Measurements from ENCODE around the gene SRPRB.
A peak's percentile ranks its signal among the peaks of the same experiment; 100 is the strongest.

Gene SRPRB

GRCh38 chr3:133805702-133806475, at the start of gene SRPRB:
TSS of gene SRPRB (plus strand) at chr3:133805815. CDS start at chr3:133805849, 34 bp downstream.
- Histone ChIP-seq H3K4me1 (peaks cover 5% of the 10 kb centered on the region), H3K27ac (peak within 1 kb of the TSS; percentile 66), H3K4me3 (ENCODE audit: low read depth, low read length) (peak within 1 kb of the TSS; percentile 79), H3K36me3 (ENCODE audit: control insufficient read depth, insufficient read depth, low read length) (no peaks in the 10 kb centered on the region), H2AFZ (peak within 1 kb of the TSS; percentile 96), H3K9ac (no peak within 1 kb of the TSS), H3K27me3 (ENCODE audit: control insufficient read depth, insufficient read depth, low read length) (no peaks in the 10 kb centered on the region), H3K9me3 (ENCODE audit: control insufficient read depth, low read length) (no peaks in the 10 kb centered on the region), H3K79me2 (no peaks in the 10 kb centered on the region), H3K4me2 (ENCODE audit: low read length) (peak within 1 kb of the TSS; percentile 60)
- TF ChIP-seq CTCF (IDR thresholded peaks at IDR 0.05), result no peak

- H3K9me3 ChIP-seq (ENCODE audit: control insufficient read depth, low read length), result no peaks in the 10 kb centered on the region
- H3K79me2 ChIP-seq, result no peaks in the 10 kb centered on the region
- H3K27me3 ChIP-seq (ENCODE audit: control insufficient read depth, insufficient read depth, low read length), result no peaks in the 10 kb centered on the region
- H2AFZ ChIP-seq, result no peak overlapping the region
- no peak overlapping the region for H3K4me3 ChIP-seq (ENCODE audit: low read depth, low read length)
- no peak for TF ChIP-seq CTCF (IDR thresholded peaks at IDR 0.05)
- H3K27ac ChIP-seq, result no peak overlapping the region
- no peaks in the 10 kb centered on the region for H3K4me1 ChIP-seq
- no peak overlapping the region for H3K9ac ChIP-seq
- H3K36me3 ChIP-seq (ENCODE audit: control insufficient read depth, insufficient read depth, low read length), result no peaks in the 10 kb centered on the region
- H3K4me2 ChIP-seq (ENCODE audit: low read length), result no peak overlapping the region
Observed at GRCh38 chr3:133756716-133757694, 48.6 kb upstream of the SRPRB start.

- TF ChIP-seq CTCF (IDR thresholded peaks at IDR 0.05), result no peak
Observed at GRCh38 chr3:133757701-133758567, 47.7 kb upstream of the SRPRB start.

GRCh38 chr3:133758568-133758928, 47.1 kb upstream of the SRPRB start:
- no peak overlapping the region for H2AFZ ChIP-seq

More at GRCh38 chr3:133757701-133758567, 47.7 kb upstream of the SRPRB start:
- Histone ChIP-seq H3K4me1 (no peaks in the 10 kb centered on the region), H3K9me3 (ENCODE audit: control insufficient read depth, low read length) (no peaks in the 10 kb centered on the region), H3K27me3 (ENCODE audit: control insufficient read depth, insufficient read depth, low read length) (no peaks in the 10 kb centered on the region), H3K9ac (no peak overlapping the region), H3K36me3 (ENCODE audit: control insufficient read depth, insufficient read depth, low read length) (no peaks in the 10 kb centered on the region), H3K4me3 (ENCODE audit: low read depth, low read length) (no peak overlapping the region), H2AFZ (no peak overlapping the region), H3K4me2 (ENCODE audit: low read length) (no peak overlapping the region), H3K27ac (no peak overlapping the region), H3K79me2 (no peaks in the 10 kb centered on the region)

More at GRCh38 chr3:133758568-133758928, 47.1 kb upstream of the SRPRB start:
- no peak overlapping the region for H3K4me2 ChIP-seq (ENCODE audit: low read length)
- no peak overlapping the region for H3K4me3 ChIP-seq (ENCODE audit: low read depth, low read length)
- H3K9ac ChIP-seq, result no peak overlapping the region
- H3K36me3 ChIP-seq (ENCODE audit: control insufficient read depth, insufficient read depth, low read length), result no peaks in the 10 kb centered on the region
- no peaks in the 10 kb centered on the region for H3K79me2 ChIP-seq
- no peaks in the 10 kb centered on the region for H3K27me3 ChIP-seq (ENCODE audit: control insufficient read depth, insufficient read depth, low read length)
- H3K9me3 ChIP-seq (ENCODE audit: control insufficient read depth, low read length), result no peaks in the 10 kb centered on the region
- no peak for TF ChIP-seq CTCF (IDR thresholded peaks at IDR 0.05)
- no peaks in the 10 kb centered on the region for H3K4me1 ChIP-seq
- no peak overlapping the region for H3K27ac ChIP-seq
